NB4 (cell line): Measurements from ENCODE around the gene MRGPRF.

Experiments
- DNase-seq: peaks from one replicate; pipeline ENCODE4 v3.0.0; 2010; ENCODE audit warnings: low read depth
- H3K4me3 ChIP-seq: one replicate; pipeline ENCODE4 v1.5.1; 2011; ENCODE audit warnings: mild to moderate bottlenecking, low read depth, low read length, moderate library complexity
- MYC ChIP-seq: IDR thresholded peaks from 2 replicates; pipeline ENCODE4 v1.6.1; 2011; ENCODE audit warnings: low read depth, low read length
- POLR2A ChIP-seq: IDR thresholded peaks from 2 replicates; pipeline ENCODE4 v1.6.1; 2011; ENCODE audit warnings: mild to moderate bottlenecking; ENCODE audit not compliant: insufficient read length; ENCODE audit errors: extremely low read depth
- TF ChIP-seq, protein P1 (sequence below): IDR thresholded peaks from one replicate; pipeline ENCODE4 v1.5.1; 2012; ENCODE audit warnings: low read depth, low read length
- TF ChIP-seq, protein P2 (sequence below): IDR thresholded peaks from 2 replicates; pipeline ENCODE4 v1.6.1; 2011; ENCODE audit warnings: low read depth, low read length

The MRGPRF gene

DNA sequence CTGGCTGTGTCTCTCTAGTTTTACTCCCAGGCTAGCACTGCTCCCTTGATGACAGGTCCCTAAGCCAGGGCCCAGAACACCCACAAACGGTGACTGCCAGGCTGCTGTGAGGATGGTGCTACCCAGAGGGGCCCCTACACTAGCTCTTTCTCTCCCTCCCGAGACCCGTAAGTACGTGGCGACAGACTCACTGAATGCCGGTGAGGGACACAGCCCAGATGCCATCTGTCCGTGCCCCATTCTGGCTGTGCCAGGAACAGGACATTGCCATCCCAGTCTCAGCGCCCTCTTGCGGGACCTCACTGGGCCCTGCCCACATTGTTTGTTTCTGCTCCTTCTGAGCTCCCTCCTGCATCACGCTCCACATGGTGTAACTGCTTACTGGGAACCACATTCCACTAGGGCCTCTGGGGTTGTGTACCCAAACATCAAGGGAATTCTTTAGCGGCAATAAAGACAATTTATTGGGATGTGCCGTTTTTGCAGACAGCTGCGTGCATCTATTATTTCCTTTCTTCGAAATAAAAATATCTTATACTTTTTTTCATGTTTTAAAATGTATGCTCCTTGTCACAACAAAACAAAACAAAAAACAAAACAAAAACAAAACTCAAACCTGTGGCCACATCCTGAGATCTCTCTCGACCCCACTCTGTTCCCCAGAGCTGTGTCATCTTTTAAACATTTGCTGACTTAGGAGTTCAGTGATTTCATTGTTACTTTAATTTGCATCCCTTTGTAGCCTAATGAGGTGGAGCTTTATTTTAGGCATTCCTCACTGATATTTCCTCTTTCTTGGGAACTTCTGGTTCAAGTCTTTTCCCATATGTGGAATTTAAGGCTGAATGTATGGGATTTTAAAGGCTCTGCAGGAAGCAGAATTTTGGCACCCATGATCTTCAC is 31.3 kb upstream of the MRGPRF start:
- TF ChIP-seq, protein P1, sequence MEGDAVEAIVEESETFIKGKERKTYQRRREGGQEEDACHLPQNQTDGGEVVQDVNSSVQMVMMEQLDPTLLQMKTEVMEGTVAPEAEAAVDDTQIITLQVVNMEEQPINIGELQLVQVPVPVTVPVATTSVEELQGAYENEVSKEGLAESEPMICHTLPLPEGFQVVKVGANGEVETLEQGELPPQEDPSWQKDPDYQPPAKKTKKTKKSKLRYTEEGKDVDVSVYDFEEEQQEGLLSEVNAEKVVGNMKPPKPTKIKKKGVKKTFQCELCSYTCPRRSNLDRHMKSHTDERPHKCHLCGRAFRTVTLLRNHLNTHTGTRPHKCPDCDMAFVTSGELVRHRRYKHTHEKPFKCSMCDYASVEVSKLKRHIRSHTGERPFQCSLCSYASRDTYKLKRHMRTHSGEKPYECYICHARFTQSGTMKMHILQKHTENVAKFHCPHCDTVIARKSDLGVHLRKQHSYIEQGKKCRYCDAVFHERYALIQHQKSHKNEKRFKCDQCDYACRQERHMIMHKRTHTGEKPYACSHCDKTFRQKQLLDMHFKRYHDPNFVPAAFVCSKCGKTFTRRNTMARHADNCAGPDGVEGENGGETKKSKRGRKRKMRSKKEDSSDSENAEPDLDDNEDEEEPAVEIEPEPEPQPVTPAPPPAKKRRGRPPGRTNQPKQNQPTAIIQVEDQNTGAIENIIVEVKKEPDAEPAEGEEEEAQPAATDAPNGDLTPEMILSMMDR = peak; percentile 9
- TF ChIP-seq, protein P2, sequence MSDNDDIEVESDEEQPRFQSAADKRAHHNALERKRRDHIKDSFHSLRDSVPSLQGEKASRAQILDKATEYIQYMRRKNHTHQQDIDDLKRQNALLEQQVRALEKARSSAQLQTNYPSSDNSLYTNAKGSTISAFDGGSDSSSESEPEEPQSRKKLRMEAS = no peak
- no peak for TF ChIP-seq POLR2A
- TF ChIP-seq MYC = no peak
- H3K4me3 ChIP-seq = no peak overlapping the region
- DNase-seq = no peak

DNA sequence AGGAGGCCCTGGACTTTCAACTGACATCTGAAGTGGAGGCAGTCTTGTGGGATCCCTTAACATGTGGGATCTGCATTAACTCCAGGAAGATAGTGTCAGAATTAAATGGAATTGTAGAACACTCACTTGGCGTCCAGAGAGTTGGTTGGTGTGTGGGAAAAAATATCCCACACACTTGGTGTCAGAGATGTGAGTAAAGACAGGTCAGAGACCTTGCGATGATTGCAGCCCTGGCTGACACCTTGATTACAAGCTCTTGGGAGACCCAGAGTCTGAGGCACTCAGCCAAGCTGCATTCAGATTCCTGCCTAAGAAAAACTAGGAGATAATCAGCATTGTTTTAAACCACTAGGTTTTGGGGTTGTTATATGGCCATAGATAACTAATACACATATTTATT is 28.5 kb upstream of the MRGPRF start:
- no peak for DNase-seq
- no peak for TF ChIP-seq MYC
- no peak for TF ChIP-seq POLR2A
- TF ChIP-seq, protein P2 = no peak
- TF ChIP-seq, protein P1 = no peak
- H3K4me3 ChIP-seq = no peak overlapping the region

DNA sequence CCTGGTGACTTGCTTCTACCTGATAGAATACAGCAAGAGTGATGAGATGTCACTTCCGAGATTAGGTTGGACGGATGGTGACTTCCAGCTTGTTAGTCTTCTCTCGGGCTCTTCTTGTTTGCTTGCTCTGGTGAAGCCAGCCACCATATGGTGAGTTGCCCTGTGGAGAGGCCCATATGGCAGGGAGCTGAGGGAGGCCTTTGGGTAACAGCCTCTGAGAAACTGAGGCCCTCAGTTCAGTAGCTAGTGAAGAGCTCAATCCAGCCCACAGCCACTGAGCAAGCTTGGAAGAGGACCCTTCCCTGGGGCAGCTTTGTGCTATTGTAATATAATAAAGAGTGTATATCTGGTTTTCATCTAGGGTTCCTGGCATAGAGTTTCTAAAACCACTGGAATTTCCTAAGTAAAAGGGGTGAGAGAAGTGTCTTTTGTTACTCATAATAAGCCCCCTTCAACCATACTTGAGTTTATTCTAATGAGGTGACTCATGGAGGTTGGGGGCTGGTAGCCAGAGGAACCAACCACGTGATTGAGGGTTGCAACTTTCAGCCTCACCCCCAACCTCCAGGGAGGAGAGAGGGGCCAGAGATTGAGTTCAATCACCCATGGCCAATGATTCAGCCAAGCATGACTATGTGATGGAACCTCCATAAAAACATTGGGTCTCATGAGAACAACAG is 27.7 kb upstream of the MRGPRF start:
- no peak overlapping the region for H3K4me3 ChIP-seq
- DNase-seq = peak; percentile 81
- no peak; the same call in 1 of the 2 replicates for TF ChIP-seq MYC
- TF ChIP-seq, protein P2 = peak; percentile 89
- TF ChIP-seq, protein P1 = no peak
- no peak for TF ChIP-seq POLR2A

DNA sequence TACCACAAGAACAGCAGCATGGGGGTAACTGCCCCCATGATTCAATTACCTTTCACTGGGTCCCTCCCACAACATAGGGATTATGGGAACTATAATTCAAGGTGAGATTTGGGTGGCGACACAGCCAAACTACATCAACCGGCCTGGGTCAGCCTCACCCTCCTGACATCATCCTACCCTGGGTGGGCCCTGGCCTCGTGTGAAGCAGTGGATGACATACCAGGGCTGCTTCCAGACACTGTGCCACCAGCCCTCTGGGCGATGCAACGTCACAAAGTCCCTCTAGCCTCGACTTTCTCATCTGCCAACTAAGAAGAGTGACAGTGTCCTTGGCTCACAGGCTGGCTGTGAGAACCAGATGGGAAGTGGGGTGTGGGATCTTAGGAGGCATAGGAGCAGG is 27.0 kb upstream of the MRGPRF start:
- no peak for TF ChIP-seq MYC
- TF ChIP-seq, protein P2 = no peak
- TF ChIP-seq POLR2A = no peak
- TF ChIP-seq, protein P1 = no peak
- DNase-seq = no peak
- no peak overlapping the region for H3K4me3 ChIP-seq

DNA sequence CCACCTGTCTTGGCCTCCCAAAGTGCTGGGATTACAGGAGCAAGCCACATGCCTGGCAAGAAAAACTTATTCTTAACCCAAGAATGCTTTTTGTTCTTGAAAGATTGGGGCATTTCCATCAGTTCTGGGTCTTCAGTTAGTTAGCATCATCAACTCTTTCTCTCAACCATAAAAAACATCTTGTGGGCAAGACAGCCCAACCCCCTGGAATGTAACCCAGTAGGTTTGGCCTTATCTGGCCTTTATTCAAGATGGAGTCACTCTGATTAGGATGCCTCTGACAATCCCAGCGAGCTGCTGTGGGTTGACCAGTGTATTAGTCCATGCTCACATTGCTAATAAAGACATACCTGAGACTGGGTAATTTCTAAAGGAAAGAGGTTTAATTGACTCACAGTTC is 26.5 kb upstream of the MRGPRF start:
- H3K4me3 ChIP-seq = no peak overlapping the region
- TF ChIP-seq, protein P1 = no peak
- TF ChIP-seq MYC (no peak), POLR2A (no peak)
- TF ChIP-seq, protein P2 = no peak
- DNase-seq = no peak
